Rectal smooth muscle tissue (tissue), 1 donor: ENCODE results near the gene KCND3.

Source experiments
- H3K27ac ChIP-seq: one replicate; pipeline ENCODE4 v1.7.0; 2013; ENCODE audit warnings: low read depth, low read length, inconsistent platforms
- H3K27me3 ChIP-seq: one replicate; pipeline ENCODE4 v1.7.0; 2013; ENCODE audit warnings: low read length; ENCODE audit not compliant: control insufficient read depth, insufficient read depth
- H3K36me3 ChIP-seq: one replicate; pipeline ENCODE4 v1.7.0; 2013; ENCODE audit warnings: low read length; ENCODE audit not compliant: control insufficient read depth, insufficient read depth
- H3K4me1 ChIP-seq: one replicate; pipeline ENCODE4 v1.7.0; 2013; ENCODE audit warnings: low read length; ENCODE audit not compliant: control insufficient read depth, insufficient read depth
- H3K4me3 ChIP-seq: one replicate; pipeline ENCODE4 v1.7.0; 2013; ENCODE audit warnings: low read length
- H3K9ac ChIP-seq: one replicate; pipeline ENCODE4 v1.7.0; 2013; ENCODE audit warnings: low read length

KCND3 gene

GRCh38 chr1:111989531-111990025, at the start of gene KCND3:
KCND3 (minus strand) TSS chr1:111989668.
- H3K9ac ChIP-seq, result no peak within 1 kb of the TSS
- H3K36me3 ChIP-seq, result no peaks in the 10 kb centered on the region
- H3K27me3 ChIP-seq, result peaks cover 2% of the 10 kb centered on the region
- H3K4me1 ChIP-seq, result peaks cover 17% of the 10 kb centered on the region
- peak within 1 kb of the TSS; percentile 77 for H3K4me3 ChIP-seq
- peak within 1 kb of the TSS; percentile 76 for H3K27ac ChIP-seq

GRCh38 chr1:112034277-112034676, 44.8 kb upstream of the KCND3 start:
- no peak overlapping the region for H3K27ac ChIP-seq
- H3K4me3 ChIP-seq, result no peak overlapping the region
- no peaks in the 10 kb centered on the region for H3K36me3 ChIP-seq
- H3K4me1 ChIP-seq, result no peaks in the 10 kb centered on the region
- H3K27me3 ChIP-seq, result no peaks in the 10 kb centered on the region
- H3K9ac ChIP-seq, result no peak overlapping the region

GRCh38 chr1:112033439-112034120, 44.1 kb upstream of the KCND3 start:
- Histone ChIP-seq H3K36me3 (no peaks in the 10 kb centered on the region), H3K27me3 (no peaks in the 10 kb centered on the region), H3K4me1 (no peaks in the 10 kb centered on the region), H3K4me3 (no peak overlapping the region), H3K9ac (no peak overlapping the region), H3K27ac (no peak overlapping the region)

- H3K27ac ChIP-seq, result no peak overlapping the region
- H3K4me3 ChIP-seq, result no peak overlapping the region
- H3K27me3 ChIP-seq, result no peaks in the 10 kb centered on the region
- no peaks in the 10 kb centered on the region for H3K4me1 ChIP-seq
- H3K9ac ChIP-seq, result no peak overlapping the region
- H3K36me3 ChIP-seq, result no peaks in the 10 kb centered on the region
Observed at GRCh38 chr1:112030157-112030556, 40.7 kb upstream of the KCND3 start.

GRCh38 chr1:112027696-112028095, 38.2 kb upstream of the KCND3 start:
- Histone ChIP-seq H3K36me3 (no peaks in the 10 kb centered on the region), H3K4me3 (no peak overlapping the region), H3K9ac (no peak overlapping the region), H3K27me3 (no peaks in the 10 kb centered on the region), H3K27ac (no peak overlapping the region), H3K4me1 (no peaks in the 10 kb centered on the region)

- H3K27me3 ChIP-seq, result no peaks in the 10 kb centered on the region
- no peak overlapping the region for H3K9ac ChIP-seq
- H3K4me1 ChIP-seq, result no peaks in the 10 kb centered on the region
- no peak overlapping the region for H3K4me3 ChIP-seq
- no peak overlapping the region for H3K27ac ChIP-seq
- H3K36me3 ChIP-seq, result no peaks in the 10 kb centered on the region
Observed at GRCh38 chr1:112026501-112026900, 37.0 kb upstream of the KCND3 start.

GRCh38 chr1:112026016-112026415, 36.5 kb upstream of the KCND3 start:
- Histone ChIP-seq H3K27ac (no peak overlapping the region), H3K4me1 (no peaks in the 10 kb centered on the region), H3K4me3 (no peak overlapping the region), H3K9ac (no peak overlapping the region), H3K36me3 (no peaks in the 10 kb centered on the region), H3K27me3 (no peaks in the 10 kb centered on the region)

- Histone ChIP-seq H3K27me3 (no peaks in the 10 kb centered on the region), H3K36me3 (no peaks in the 10 kb centered on the region)
Observed at GRCh38 chr1:112021263-112021662, 31.8 kb upstream of the KCND3 start.

GRCh38 chr1:112017183-112017582, 27.7 kb upstream of the KCND3 start:
- H3K4me3 ChIP-seq, result no peak overlapping the region
- no peaks in the 10 kb centered on the region for H3K4me1 ChIP-seq
- H3K36me3 ChIP-seq, result no peaks in the 10 kb centered on the region
- no peak overlapping the region for H3K27ac ChIP-seq
- H3K9ac ChIP-seq, result no peak overlapping the region
- H3K27me3 ChIP-seq, result no peaks in the 10 kb centered on the region

More at GRCh38 chr1:112021263-112021662, 31.8 kb upstream of the KCND3 start:
- Histone ChIP-seq H3K4me1 (no peaks in the 10 kb centered on the region), H3K9ac (no peak overlapping the region), H3K27ac (no peak overlapping the region), H3K4me3 (no peak overlapping the region)

GRCh38 chr1:112012823-112013222, 23.4 kb upstream of the KCND3 start:
- no peaks in the 10 kb centered on the region for H3K27me3 ChIP-seq

GRCh38 chr1:112011202-112011601, 21.7 kb upstream of the KCND3 start:
- H3K27me3 ChIP-seq, result no peaks in the 10 kb centered on the region
- no peaks in the 10 kb centered on the region for H3K36me3 ChIP-seq
- no peak overlapping the region for H3K9ac ChIP-seq
- peaks cover 5% of the 10 kb centered on the region for H3K4me1 ChIP-seq
- H3K27ac ChIP-seq, result no peak overlapping the region
- H3K4me3 ChIP-seq, result no peak overlapping the region

More at GRCh38 chr1:112012823-112013222, 23.4 kb upstream of the KCND3 start:
- Histone ChIP-seq H3K36me3 (no peaks in the 10 kb centered on the region), H3K9ac (no peak overlapping the region), H3K27ac (no peak overlapping the region), H3K4me1 (peaks cover 5% of the 10 kb centered on the region), H3K4me3 (no peak overlapping the region)

GRCh38 chr1:112007169-112007568, 17.7 kb upstream of the KCND3 start:
- Histone ChIP-seq H3K36me3 (no peaks in the 10 kb centered on the region), H3K27me3 (peaks cover under 1% of the 10 kb centered on the region), H3K9ac (no peak overlapping the region)

GRCh38 chr1:112006416-112007025, 17.1 kb upstream of the KCND3 start:
- peaks cover 3% of the 10 kb centered on the region for H3K27me3 ChIP-seq
- no peak overlapping the region for H3K27ac ChIP-seq
- no peaks in the 10 kb centered on the region for H3K36me3 ChIP-seq
- no peak overlapping the region for H3K9ac ChIP-seq
- no peak overlapping the region for H3K4me3 ChIP-seq
- peaks cover 2% of the 10 kb centered on the region for H3K4me1 ChIP-seq

More at GRCh38 chr1:112007169-112007568, 17.7 kb upstream of the KCND3 start:
- no peak overlapping the region for H3K27ac ChIP-seq
- H3K4me3 ChIP-seq, result no peak overlapping the region
- peaks cover 5% of the 10 kb centered on the region for H3K4me1 ChIP-seq
